Activated T-helper 2 cell treated with anti-CD3 and anti-CD28 coated beads, Interferon-gamma antibody, Interleukin-2, Interleukin-4, amounts not matched to agents 10 μg/mL and 5 μg/mL and 100 μg/mL, durations not matched to agents 14 hours and 24 hours and 36 hours (primary cell): Measurements from ENCODE around the gene FAXDC2. TPM values are rescaled to one million over a fixed set of nuclear protein-coding genes. Genes with fewer than 3 reads are reported as not detected.

ENCODE experiments used
- DNase-seq: peaks from one replicate; pipeline ENCODE4 v3.0.0; 2021; ENCODE audit warnings: low spot score
- H3K27ac Mint-ChIP-seq: one replicate; pipeline ENCODE4 v1.8.0; 2021; ENCODE audit warnings: mixed read lengths
- H3K27me3 Mint-ChIP-seq: one replicate; pipeline ENCODE4 v1.8.0; 2021; ENCODE audit warnings: low read depth, mixed read lengths
- H3K36me3 Mint-ChIP-seq: one replicate; pipeline ENCODE4 v1.8.0; 2021; ENCODE audit warnings: low read depth, mixed read lengths
- H3K4me1 Mint-ChIP-seq: one replicate; pipeline ENCODE4 v1.8.0; 2021; ENCODE audit warnings: low read depth, mixed read lengths
- H3K4me3 Mint-ChIP-seq: one replicate; pipeline ENCODE4 v1.8.0; 2021; ENCODE audit warnings: low read depth, mild to moderate bottlenecking, moderate library complexity, mixed read lengths
- H3K9me3 Mint-ChIP-seq: one replicate; pipeline ENCODE4 v1.8.0; 2021; ENCODE audit warnings: mixed read lengths
- intact Hi-C: fragments of 100-400 bp; cut with micrococcal nuclease; formaldehyde crosslinking; loops from one replicate; pipeline ENCODE4 v1.15.1; 2023
- total RNA-seq: library from RNA; stranded (reverse); gene quantifications from 2 replicates; pipeline ENCODE4 v1.2.3, GENCODE V29; 2022

Gene FAXDC2
- total RNA-seq, 1 donor from 2014 or later = not detected

- Mint-ChIP-seq H3K9me3 (no peaks in the 10 kb centered on the region), H3K4me3 (no peak overlapping the region), H3K36me3 (peaks cover 10% of the 10 kb centered on the region), H3K27me3 (no peaks in the 10 kb centered on the region), H3K27ac (no peak overlapping the region), H3K4me1 (peaks cover 23% of the 10 kb centered on the region)
- DNase-seq = no peak
- intact Hi-C loops = no loop called here
Observed at GRCh38 chr5:154778534-154778933, 71.9 kb downstream of the FAXDC2 start.

DNA sequence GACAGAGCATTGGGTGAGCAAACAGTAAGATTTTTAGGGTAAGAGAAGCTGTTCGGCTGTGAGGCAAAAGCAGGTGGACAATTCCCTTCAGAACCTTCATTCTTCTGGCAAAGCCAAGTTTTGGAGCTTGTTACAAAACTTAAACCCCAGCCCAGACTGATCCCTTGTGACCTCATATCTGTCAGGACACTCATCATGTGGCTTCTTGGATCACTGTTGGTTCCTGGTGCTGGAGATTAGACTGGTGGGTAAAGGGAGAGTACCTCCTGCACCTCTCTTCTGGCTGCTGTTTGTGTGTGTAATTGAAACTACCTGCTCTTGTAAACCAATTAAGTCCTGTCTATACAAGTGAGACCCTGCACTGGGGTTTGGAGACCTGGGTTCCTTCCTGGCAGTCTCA lies 74.2 kb downstream of the FAXDC2 start:
- no peaks in the 10 kb centered on the region for H3K9me3 Mint-ChIP-seq
- H3K27ac Mint-ChIP-seq = peak overlapping the region; percentile 2
- H3K27me3 Mint-ChIP-seq = no peaks in the 10 kb centered on the region
- peaks cover 7% of the 10 kb centered on the region for H3K36me3 Mint-ChIP-seq
- intact Hi-C loops = no loop called here
- H3K4me1 Mint-ChIP-seq = peaks cover 16% of the 10 kb centered on the region
- no peak overlapping the region for H3K4me3 Mint-ChIP-seq
- no peak for DNase-seq

- intact Hi-C loops = loop anchor here (2.0 kb wide), 1 partner anchor 15 kb away; no protein-coding TSS in a partner anchor
- Mint-ChIP-seq H3K36me3 (peaks cover 8% of the 10 kb centered on the region), H3K27me3 (no peaks in the 10 kb centered on the region), H3K9me3 (no peaks in the 10 kb centered on the region), H3K27ac (peak overlapping the region; percentile 25), H3K4me3 (no peak overlapping the region), H3K4me1 (peaks cover 21% of the 10 kb centered on the region)
- no peak for DNase-seq
Observed at GRCh38 chr5:154773326-154773725, 77.1 kb downstream of the FAXDC2 start.

DNA sequence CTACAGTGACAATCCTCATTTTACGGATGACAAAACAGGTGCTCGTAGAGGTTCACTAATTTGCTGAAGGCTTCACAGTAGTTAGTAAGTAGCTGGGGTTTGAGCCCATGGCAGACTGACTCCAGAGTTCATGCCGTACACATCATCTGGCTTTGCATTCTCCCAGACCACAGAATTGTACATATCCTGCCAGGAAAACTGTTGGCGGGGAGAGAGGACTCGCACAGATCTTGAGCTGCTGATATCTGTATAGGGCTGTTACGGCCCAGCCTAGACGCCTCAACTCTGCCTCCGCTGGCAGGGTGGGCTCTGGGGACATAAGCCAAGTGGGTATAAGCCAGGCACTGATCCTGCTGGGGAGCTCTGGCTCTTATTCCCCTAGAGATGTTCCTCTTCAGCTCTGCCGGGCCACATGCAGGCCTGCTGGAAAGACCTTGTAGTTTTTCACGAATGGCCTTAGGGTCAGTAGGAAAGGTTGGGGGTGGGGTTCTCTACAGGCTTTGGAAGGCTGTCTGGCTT lies 79.0 kb downstream of the FAXDC2 start:
- DNase-seq = no peak
- intact Hi-C loops = no loop called here
- H3K27ac Mint-ChIP-seq = no peak overlapping the region
- peaks cover 37% of the 10 kb centered on the region for H3K4me1 Mint-ChIP-seq
- H3K9me3 Mint-ChIP-seq = no peaks in the 10 kb centered on the region
- peaks cover 13% of the 10 kb centered on the region for H3K36me3 Mint-ChIP-seq
- no peak overlapping the region for H3K4me3 Mint-ChIP-seq
- no peaks in the 10 kb centered on the region for H3K27me3 Mint-ChIP-seq

GRCh38 chr5:154770111-154770510 lies 80.3 kb downstream of the FAXDC2 start:
- intact Hi-C loops = no loop called here
- Mint-ChIP-seq H3K4me3 (no peak overlapping the region), H3K27ac (peak overlapping the region; percentile 16), H3K9me3 (no peaks in the 10 kb centered on the region), H3K4me1 (peaks cover 44% of the 10 kb centered on the region), H3K27me3 (no peaks in the 10 kb centered on the region), H3K36me3 (peaks cover 16% of the 10 kb centered on the region)
- DNase-seq = no peak

Other genes starting within 250 kb of the FAXDC2 start
- gene LARP1, start 95.2 kb downstream of the FAXDC2 start, total RNA-seq = 278 and 301 TPM in 2 replicates
- gene CNOT8, start 8.0 kb upstream of the FAXDC2 start, total RNA-seq = 57.6 and 60.2 TPM in 2 replicates
- gene GEMIN5, start 87.6 kb upstream of the FAXDC2 start, total RNA-seq = 33.9 and 36.7 TPM in 2 replicates
- gene MRPL22, start 90.5 kb upstream of the FAXDC2 start, total RNA-seq = 79.2 and 81.9 TPM in 2 replicates
- 0.07 TPM in 1 of 2 replicates, not detected in the other for gene KIF4B, start 163.2 kb upstream of the FAXDC2 start, total RNA-seq